K562 (cell line): ENCODE data around the gene FKBP1B. TPM values are rescaled to one million over a fixed set of nuclear protein-coding genes. Genes with fewer than 3 reads are reported as not detected.

ENCODE experiments used
- ELF2 ChIP-seq: fragments of 250-450 bp; sonication (Bioruptor Pico); IDR thresholded peaks from 2 replicates; pipeline ENCODE4 v1.5.0; 2021; ENCODE audit warnings: mild to moderate bottlenecking
- FOXP1 ChIP-seq: sonication (generic); formaldehyde crosslinking; IDR thresholded peaks from 2 replicates; pipeline ENCODE4 v1.8.0; 2022; ENCODE audit warnings: mild to moderate bottlenecking, missing genetic modification reagents
- FOXP4 ChIP-seq: sonication (generic); formaldehyde crosslinking; IDR thresholded peaks from 2 replicates; pipeline ENCODE4 v1.8.0; 2022; ENCODE audit warnings: mild to moderate bottlenecking, missing genetic modification reagents, borderline replicate concordance
- HINFP ChIP-seq: fragments of 450-650 bp; conservative IDR thresholded peaks from 2 replicates; pipeline ENCODE4 v1.6.1; 2016; ENCODE audit warnings: missing genetic modification characterization, low read depth, mild to moderate bottlenecking, control low read depth, missing compliant biosample characterization
- HNRNPK ChIP-seq: fragments of 200-400 bp; formaldehyde crosslinking; IDR thresholded peaks from one replicate; pipeline ENCODE4 v1.6.1; 2018; ENCODE audit warnings: mild to moderate bottlenecking, low read depth, low read length; ENCODE audit not compliant: poor library complexity, severe bottlenecking
- NFXL1 ChIP-seq: fragments of 450-650 bp; formaldehyde crosslinking; IDR thresholded peaks from 2 replicates; pipeline ENCODE4 v1.4.0; 2021; ENCODE audit warnings: mild to moderate bottlenecking
- NR1H2 ChIP-seq: sonication (generic); formaldehyde crosslinking; IDR thresholded peaks from 2 replicates; pipeline ENCODE4 v1.4.0; 2020; ENCODE audit warnings: mild to moderate bottlenecking, missing genetic modification reagents
- OTX1 ChIP-seq: fragments of 450-650 bp; formaldehyde crosslinking; IDR thresholded peaks from 2 replicates; pipeline ENCODE4 v1.4.0; 2022; ENCODE audit warnings: mild to moderate bottlenecking
- POLR2A ChIP-seq: fragments of 450-650 bp; conservative IDR thresholded peaks from 2 replicates; pipeline ENCODE4 v1.6.1; 2016
- POLR2G ChIP-seq: fragments of 200-400 bp; formaldehyde crosslinking; IDR thresholded peaks from 2 replicates; pipeline ENCODE4 v1.6.1; 2017; ENCODE audit warnings: low read depth, mild to moderate bottlenecking, antibody characterized with exemption, low read length, moderate library complexity
- RUNX1 ChIP-seq: sonication (generic); IDR thresholded peaks from 2 replicates; pipeline ENCODE4 v1.6.1; 2016; ENCODE audit warnings: antibody characterized with exemption, low read depth
- SPI1 ChIP-seq: IDR thresholded peaks from 2 replicates; pipeline ENCODE4 v1.6.1; 2011; ENCODE audit warnings: low read depth, low read length, control low read depth, borderline replicate concordance
- TAF1 ChIP-seq: IDR thresholded peaks from 2 replicates; pipeline ENCODE4 v1.6.1; 2011; ENCODE audit warnings: mild to moderate bottlenecking, low read length, moderate library complexity; ENCODE audit not compliant: insufficient read depth, control insufficient read depth, severe bottlenecking; ENCODE audit errors: extremely low read depth
- XRCC5 ChIP-seq: fragments of 200-400 bp; formaldehyde crosslinking; IDR thresholded peaks from 2 replicates; pipeline ENCODE4 v1.6.1; 2017; ENCODE audit warnings: low read depth, mild to moderate bottlenecking, low read length
- ZBTB49 ChIP-seq: sonication (generic); formaldehyde crosslinking; IDR thresholded peaks from 2 replicates; pipeline ENCODE4 v1.8.0; 2022; ENCODE audit warnings: missing genetic modification reagents, mild to moderate bottlenecking, borderline replicate concordance
- ZBTB8A ChIP-seq: fragments of 450-650 bp; IDR thresholded peaks from 2 replicates; pipeline ENCODE4 v1.6.1; 2018; ENCODE audit warnings: mild to moderate bottlenecking, moderate library complexity; ENCODE audit not compliant: partially characterized antibody
- ZNF408 ChIP-seq: fragments of 250-450 bp; sonication (Bioruptor Pico); IDR thresholded peaks from 2 replicates; pipeline ENCODE4 v1.4.0; 2020; ENCODE audit warnings: low read depth, mild to moderate bottlenecking, moderate library complexity
- ZNF507 ChIP-seq: conservative IDR thresholded peaks from 2 replicates; pipeline ENCODE4 v1.6.1; 2017; ENCODE audit warnings: missing genetic modification characterization, missing compliant biosample characterization
- ZNF57 ChIP-seq: fragments of 450-650 bp; formaldehyde crosslinking; IDR thresholded peaks from 2 replicates; pipeline ENCODE4 v1.4.0; 2020; ENCODE audit warnings: mild to moderate bottlenecking, moderate library complexity
- ZNF583 ChIP-seq: fragments of 250-450 bp; sonication (Bioruptor Pico); IDR thresholded peaks from 2 replicates; pipeline ENCODE4 v1.4.0; 2020
- ZNF655 ChIP-seq: fragments of 250-450 bp; sonication (Bioruptor Pico); IDR thresholded peaks from 2 replicates; pipeline ENCODE4 v1.5.0; 2021
- polyA plus RNA-seq, 8 experiments: library from polyadenylated mRNA; depleted of rRNA in 4 of 8; stranded (reverse) in 5 of 8; unstranded in 3 of 8; fragments of >200 nt; fragmentation: Nextera tagmentation in 2 of 8; fragmentation: Illumina TruSeq in 1 of 8; extraction: Ambion mirVana in 2 of 8; extraction: Trizol in 1 of 8; gene quantifications; 2 replicates each; pipeline versions ENCODE4 v1.2.1 to v1.2.3, GENCODE V29; 2011 to 2014; ENCODE audit warnings: inconsistent platforms in 1 of 8, missing spikeins in 1 of 8
- total RNA-seq, 7 experiments: library from RNA; depleted of rRNA in 6 of 7; stranded (reverse); fragments of >200 nt in 6 of 7; fragmentation: Illumina TruSeq in 2 of 7; extraction: Trizol in 2 of 7; gene quantifications; 2 replicates each; pipeline versions ENCODE4 v1.2.1 to v1.2.3, GENCODE V29; 2011 to 2021; ENCODE audit warnings: low replicate concordance in 1 of 7

The FKBP1B gene
- total and polyA plus RNA-seq, 9 of the 15 experiments (the other 6 are each of a cell fraction or from before 2014, with no cell fraction given), result 0.58 to 9.4 (median 1.6) TPM

GRCh38 chr2:24084386-24085199, 35.1 kb downstream of the FKBP1B start, which contains the start of gene TP53I3 (continued):
- TF ChIP-seq ZNF655 (CRISPR knock-in tag) (no peak), ZNF57 (CRISPR knock-in tag) (no peak), POLR2A (peak; percentile 81), POLR2G (peak; percentile 97), ZBTB8A (no peak), ZNF507 (tag) (no peak), ELF2 (peak; percentile 50), HNRNPK (peak; percentile 32), NR1H2 (no peak), FOXP1 (no peak), SPI1 (0 out of 2 replicates have a peak, but pooled peaks have one; percentile 2), NFXL1 (CRISPR knock-in tag) (no peak), OTX1 (no peak), RUNX1 (no peak), ZBTB49 (CRISPR knock-in tag) (no peak), TAF1 (peak; percentile 75), XRCC5 (no peak; the same call in 1 of the 2 replicates), ZNF408 (no peak), FOXP4 (CRISPR knock-in tag) (no peak; the same call in 1 of the 2 replicates), ZNF583 (CRISPR knock-in tag) (no peak), HINFP (tag) (0 out of 2 replicates have a peak, but pooled peaks have one; percentile 57)
